AG10803 (cell line): ENCODE measurements around the gene SLC13A4.
"Not testable (repeated sequence)": the region's sequence is repeated elsewhere in the genome, so short reads cannot be mapped to it uniquely, and the experiment has no call there.

Experiments
- DNase-seq: peaks from one replicate; pipeline ENCODE4 v3.0.0; 2010; ENCODE audit warnings: low read depth
- H3K4me3 ChIP-seq: 2 replicates; pipeline ENCODE4 v1.5.1; 2011; ENCODE audit warnings: mild to moderate bottlenecking, low read length, control low read depth
- CTCF ChIP-seq: conservative IDR thresholded peaks from 2 replicates; pipeline ENCODE4 v1.5.1; 2011; ENCODE audit warnings: mild to moderate bottlenecking, low read length, control low read depth, inconsistent platforms

SLC13A4 gene

GRCh38 chr7:135644154-135644553 lies 83.8 kb downstream of the SLC13A4 start:
- DNase-seq: no peak
- no peak overlapping the region for H3K4me3 ChIP-seq
- no peak for TF ChIP-seq CTCF

GRCh38 chr7:135639690-135640089 lies 88.3 kb downstream of the SLC13A4 start:
- not testable (repeated sequence) for DNase-seq, H3K4me3 ChIP-seq

- TF ChIP-seq CTCF: no peak
- H3K4me3 ChIP-seq: no peak overlapping the region
- DNase-seq: no peak
These were observed 93.7 kb downstream of the SLC13A4 start for GRCh38 chr7:135634191-135634878.
